ENCODE results near the gene KDM4B.

DNA sequence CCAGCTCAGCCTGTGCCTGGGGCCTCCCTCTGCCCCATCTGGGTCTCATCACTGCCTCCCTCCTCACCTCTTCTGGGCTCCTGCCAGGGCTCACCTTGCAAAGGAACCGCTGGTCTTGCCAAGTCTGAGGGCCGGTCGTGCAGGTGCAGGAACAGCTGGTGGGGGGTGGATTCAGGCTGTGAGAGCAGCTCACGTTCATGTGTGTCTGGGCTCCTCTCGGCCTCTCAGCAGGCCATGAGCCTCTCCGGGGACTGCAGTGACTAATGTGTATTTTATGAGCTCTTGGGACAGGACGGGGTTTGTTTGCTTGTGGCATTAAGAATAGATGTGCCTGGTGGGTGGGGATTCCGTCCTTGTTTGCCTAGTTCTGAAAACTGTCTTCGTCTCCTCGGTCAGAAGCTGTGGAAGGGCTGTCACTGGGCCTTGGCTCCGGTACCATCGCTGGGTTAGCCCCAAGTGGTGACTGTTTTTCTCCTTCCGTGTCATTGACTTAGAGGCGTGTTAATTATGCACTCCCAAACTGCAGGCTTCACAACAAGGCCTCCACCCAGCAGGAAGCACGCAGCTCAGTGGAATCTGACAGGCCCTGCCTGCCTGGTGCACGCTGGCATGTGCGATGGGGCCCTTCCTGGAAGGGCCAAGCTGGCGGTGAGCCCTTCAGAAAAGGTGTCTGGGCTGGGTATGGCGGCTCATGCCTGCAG, 77.6 kb downstream of the KDM4B start:
- TF ChIP-seq, protein P1, sequence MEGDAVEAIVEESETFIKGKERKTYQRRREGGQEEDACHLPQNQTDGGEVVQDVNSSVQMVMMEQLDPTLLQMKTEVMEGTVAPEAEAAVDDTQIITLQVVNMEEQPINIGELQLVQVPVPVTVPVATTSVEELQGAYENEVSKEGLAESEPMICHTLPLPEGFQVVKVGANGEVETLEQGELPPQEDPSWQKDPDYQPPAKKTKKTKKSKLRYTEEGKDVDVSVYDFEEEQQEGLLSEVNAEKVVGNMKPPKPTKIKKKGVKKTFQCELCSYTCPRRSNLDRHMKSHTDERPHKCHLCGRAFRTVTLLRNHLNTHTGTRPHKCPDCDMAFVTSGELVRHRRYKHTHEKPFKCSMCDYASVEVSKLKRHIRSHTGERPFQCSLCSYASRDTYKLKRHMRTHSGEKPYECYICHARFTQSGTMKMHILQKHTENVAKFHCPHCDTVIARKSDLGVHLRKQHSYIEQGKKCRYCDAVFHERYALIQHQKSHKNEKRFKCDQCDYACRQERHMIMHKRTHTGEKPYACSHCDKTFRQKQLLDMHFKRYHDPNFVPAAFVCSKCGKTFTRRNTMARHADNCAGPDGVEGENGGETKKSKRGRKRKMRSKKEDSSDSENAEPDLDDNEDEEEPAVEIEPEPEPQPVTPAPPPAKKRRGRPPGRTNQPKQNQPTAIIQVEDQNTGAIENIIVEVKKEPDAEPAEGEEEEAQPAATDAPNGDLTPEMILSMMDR (IDR thresholded peaks at IDR 0.05) = no peak
- no peak for TF ChIP-seq EZH2 (IDR thresholded peaks at IDR 0.05; ENCODE audit: borderline replicate concordance, insufficient read depth, low read depth, low read length, poor library complexity, severe bottlenecking)

Measured in B cell (primary cell).